Measurements from ENCODE around the gene PPP2R5C. TPM values are rescaled to one million over a fixed set of nuclear protein-coding genes. Genes with fewer than 3 reads are reported as not detected.

Gene PPP2R5C
- total RNA-seq, 1 experiment from 2014 or later = 89.9 TPM

DNA sequence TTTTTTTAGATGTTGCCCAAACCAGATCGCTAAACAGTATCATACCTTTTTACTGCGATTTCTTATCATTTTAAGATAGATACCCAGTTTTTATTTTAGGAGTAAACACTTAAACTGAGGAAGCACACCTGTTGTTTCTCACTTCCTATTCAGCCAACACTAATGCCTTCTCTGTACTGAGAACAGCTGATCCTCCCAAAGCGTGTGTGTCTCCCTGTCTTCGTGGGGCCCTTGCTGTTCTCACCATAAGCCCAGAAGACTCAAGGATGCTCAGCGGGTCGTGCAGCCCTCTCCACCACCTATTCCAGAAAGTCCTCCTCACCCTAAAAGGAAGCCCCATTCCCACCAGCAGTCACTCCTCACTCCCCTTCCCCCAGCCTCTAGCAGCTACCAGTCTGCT is 14.8 kb downstream of the PPP2R5C start (continued):
- TF ChIP-seq, protein P1, sequence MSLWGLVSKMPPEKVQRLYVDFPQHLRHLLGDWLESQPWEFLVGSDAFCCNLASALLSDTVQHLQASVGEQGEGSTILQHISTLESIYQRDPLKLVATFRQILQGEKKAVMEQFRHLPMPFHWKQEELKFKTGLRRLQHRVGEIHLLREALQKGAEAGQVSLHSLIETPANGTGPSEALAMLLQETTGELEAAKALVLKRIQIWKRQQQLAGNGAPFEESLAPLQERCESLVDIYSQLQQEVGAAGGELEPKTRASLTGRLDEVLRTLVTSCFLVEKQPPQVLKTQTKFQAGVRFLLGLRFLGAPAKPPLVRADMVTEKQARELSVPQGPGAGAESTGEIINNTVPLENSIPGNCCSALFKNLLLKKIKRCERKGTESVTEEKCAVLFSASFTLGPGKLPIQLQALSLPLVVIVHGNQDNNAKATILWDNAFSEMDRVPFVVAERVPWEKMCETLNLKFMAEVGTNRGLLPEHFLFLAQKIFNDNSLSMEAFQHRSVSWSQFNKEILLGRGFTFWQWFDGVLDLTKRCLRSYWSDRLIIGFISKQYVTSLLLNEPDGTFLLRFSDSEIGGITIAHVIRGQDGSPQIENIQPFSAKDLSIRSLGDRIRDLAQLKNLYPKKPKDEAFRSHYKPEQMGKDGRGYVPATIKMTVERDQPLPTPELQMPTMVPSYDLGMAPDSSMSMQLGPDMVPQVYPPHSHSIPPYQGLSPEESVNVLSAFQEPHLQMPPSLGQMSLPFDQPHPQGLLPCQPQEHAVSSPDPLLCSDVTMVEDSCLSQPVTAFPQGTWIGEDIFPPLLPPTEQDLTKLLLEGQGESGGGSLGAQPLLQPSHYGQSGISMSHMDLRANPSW (CRISPR knock-in tag; conservative IDR thresholded peaks at IDR 0.05; ENCODE audit: low read depth) = no peak
- TF ChIP-seq ZNF138 (CRISPR knock-in tag; conservative IDR thresholded peaks at IDR 0.05) (no peak), CREB1 (CRISPR knock-in tag; IDR thresholded peaks at IDR 0.05) (no peak), ETV6 (CRISPR knock-in tag; IDR thresholded peaks at IDR 0.05) (no peak), ATF1 (CRISPR knock-in tag; IDR thresholded peaks at IDR 0.05) (no peak)

DNA sequence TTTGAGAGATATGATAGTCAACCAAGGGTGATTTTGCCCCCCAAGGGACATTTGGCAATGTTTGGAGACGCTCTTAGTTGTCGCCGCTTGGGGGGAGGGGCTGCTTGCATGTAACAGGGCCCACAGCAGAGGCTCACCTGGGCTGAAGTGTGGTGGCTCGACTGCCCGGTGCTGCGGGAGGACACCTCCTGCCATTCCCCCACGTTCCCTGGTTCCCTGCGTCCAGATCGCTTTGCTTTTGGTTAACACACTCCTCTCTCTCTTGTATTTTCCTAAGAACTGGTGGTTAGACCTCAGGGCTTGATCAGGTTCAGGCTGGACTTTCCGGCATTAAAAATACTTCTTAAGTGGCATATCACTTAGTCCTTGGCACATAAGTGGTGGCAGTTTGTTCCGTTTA is 18.9 kb downstream of the PPP2R5C start:
- peak; percentile 46 for ATAC-seq
- H3K36me3 Mint-ChIP-seq = no peaks in the 10 kb centered on the region
- peaks cover 54% of the 10 kb centered on the region for H3K27me3 Mint-ChIP-seq (ENCODE audit: low read depth)
- TF ChIP-seq RELA (CRISPR knock-in tag; IDR thresholded peaks at IDR 0.05; ENCODE audit: borderline replicate concordance) (no peak), ETV6 (CRISPR knock-in tag; IDR thresholded peaks at IDR 0.05) (no peak), SOX15 (CRISPR knock-in tag; IDR thresholded peaks at IDR 0.05) (no peak), NFATC4 (CRISPR knock-in tag; IDR thresholded peaks at IDR 0.05) (no peak)
- TF ChIP-seq, protein P2, sequence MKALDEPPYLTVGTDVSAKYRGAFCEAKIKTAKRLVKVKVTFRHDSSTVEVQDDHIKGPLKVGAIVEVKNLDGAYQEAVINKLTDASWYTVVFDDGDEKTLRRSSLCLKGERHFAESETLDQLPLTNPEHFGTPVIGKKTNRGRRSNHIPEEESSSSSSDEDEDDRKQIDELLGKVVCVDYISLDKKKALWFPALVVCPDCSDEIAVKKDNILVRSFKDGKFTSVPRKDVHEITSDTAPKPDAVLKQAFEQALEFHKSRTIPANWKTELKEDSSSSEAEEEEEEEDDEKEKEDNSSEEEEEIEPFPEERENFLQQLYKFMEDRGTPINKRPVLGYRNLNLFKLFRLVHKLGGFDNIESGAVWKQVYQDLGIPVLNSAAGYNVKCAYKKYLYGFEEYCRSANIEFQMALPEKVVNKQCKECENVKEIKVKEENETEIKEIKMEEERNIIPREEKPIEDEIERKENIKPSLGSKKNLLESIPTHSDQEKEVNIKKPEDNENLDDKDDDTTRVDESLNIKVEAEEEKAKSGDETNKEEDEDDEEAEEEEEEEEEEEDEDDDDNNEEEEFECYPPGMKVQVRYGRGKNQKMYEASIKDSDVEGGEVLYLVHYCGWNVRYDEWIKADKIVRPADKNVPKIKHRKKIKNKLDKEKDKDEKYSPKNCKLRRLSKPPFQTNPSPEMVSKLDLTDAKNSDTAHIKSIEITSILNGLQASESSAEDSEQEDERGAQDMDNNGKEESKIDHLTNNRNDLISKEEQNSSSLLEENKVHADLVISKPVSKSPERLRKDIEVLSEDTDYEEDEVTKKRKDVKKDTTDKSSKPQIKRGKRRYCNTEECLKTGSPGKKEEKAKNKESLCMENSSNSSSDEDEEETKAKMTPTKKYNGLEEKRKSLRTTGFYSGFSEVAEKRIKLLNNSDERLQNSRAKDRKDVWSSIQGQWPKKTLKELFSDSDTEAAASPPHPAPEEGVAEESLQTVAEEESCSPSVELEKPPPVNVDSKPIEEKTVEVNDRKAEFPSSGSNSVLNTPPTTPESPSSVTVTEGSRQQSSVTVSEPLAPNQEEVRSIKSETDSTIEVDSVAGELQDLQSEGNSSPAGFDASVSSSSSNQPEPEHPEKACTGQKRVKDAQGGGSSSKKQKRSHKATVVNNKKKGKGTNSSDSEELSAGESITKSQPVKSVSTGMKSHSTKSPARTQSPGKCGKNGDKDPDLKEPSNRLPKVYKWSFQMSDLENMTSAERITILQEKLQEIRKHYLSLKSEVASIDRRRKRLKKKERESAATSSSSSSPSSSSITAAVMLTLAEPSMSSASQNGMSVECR (CRISPR knock-in tag; IDR thresholded peaks at IDR 0.05; ENCODE audit: borderline replicate concordance) = no peak
- TF ChIP-seq, protein P3, sequence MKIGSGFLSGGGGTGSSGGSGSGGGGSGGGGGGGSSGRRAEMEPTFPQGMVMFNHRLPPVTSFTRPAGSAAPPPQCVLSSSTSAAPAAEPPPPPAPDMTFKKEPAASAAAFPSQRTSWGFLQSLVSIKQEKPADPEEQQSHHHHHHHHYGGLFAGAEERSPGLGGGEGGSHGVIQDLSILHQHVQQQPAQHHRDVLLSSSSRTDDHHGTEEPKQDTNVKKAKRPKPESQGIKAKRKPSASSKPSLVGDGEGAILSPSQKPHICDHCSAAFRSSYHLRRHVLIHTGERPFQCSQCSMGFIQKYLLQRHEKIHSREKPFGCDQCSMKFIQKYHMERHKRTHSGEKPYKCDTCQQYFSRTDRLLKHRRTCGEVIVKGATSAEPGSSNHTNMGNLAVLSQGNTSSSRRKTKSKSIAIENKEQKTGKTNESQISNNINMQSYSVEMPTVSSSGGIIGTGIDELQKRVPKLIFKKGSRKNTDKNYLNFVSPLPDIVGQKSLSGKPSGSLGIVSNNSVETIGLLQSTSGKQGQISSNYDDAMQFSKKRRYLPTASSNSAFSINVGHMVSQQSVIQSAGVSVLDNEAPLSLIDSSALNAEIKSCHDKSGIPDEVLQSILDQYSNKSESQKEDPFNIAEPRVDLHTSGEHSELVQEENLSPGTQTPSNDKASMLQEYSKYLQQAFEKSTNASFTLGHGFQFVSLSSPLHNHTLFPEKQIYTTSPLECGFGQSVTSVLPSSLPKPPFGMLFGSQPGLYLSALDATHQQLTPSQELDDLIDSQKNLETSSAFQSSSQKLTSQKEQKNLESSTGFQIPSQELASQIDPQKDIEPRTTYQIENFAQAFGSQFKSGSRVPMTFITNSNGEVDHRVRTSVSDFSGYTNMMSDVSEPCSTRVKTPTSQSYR (CRISPR knock-in tag; IDR thresholded peaks at IDR 0.05) = no peak
- peaks cover 10% of the 10 kb centered on the region for H3K4me1 Mint-ChIP-seq
- peak; percentile 30 for DNase-seq (ENCODE audit: low spot score)
- no peak overlapping the region for H3K27ac Mint-ChIP-seq
- ChIA-PET CTCF (interaction anchor here (1.5 to 1.6 kb wide), 2 partner anchors 10 to 73 kb away, joined by 6 to 7 read pairs; no protein-coding TSS in a partner anchor), POLR2A (interaction anchor here (1.2 kb wide), 1 partner anchor 29 kb away, joined by 4 read pairs; no protein-coding TSS in a partner anchor)
- peak overlapping the region; percentile 65 for H3K4me3 Mint-ChIP-seq
- no peaks in the 10 kb centered on the region for H3K9me3 Mint-ChIP-seq

DNA sequence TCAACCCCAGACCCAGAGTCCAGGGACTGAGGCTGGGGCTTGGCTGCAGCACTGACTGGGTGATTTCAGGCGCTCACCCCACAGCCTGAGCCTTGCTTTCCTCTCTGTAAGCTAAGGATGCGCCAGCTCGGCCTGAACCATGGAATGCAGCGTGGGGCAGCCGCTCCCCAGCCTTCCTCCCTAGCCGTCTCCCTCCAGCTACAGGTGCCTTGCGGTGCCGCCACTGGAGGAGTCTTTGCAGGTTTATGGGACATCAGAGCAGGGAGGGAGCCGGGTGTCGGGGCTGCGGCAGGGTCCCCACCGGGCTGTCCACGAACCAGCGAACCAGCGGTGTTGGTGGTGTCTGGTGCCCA is 19.4 kb downstream of the PPP2R5C start:
- Mint-ChIP-seq H3K36me3 (no peaks in the 10 kb centered on the region), H3K27me3 (ENCODE audit: low read depth) (peaks cover 54% of the 10 kb centered on the region), H3K4me3 (peak overlapping the region; percentile 65), H3K9me3 (no peaks in the 10 kb centered on the region), H3K27ac (no peak overlapping the region), H3K4me1 (peaks cover 10% of the 10 kb centered on the region)
- TF ChIP-seq SP1 (CRISPR knock-in tag; conservative IDR thresholded peaks at IDR 0.05) = no peak
- TF ChIP-seq, protein P4, sequence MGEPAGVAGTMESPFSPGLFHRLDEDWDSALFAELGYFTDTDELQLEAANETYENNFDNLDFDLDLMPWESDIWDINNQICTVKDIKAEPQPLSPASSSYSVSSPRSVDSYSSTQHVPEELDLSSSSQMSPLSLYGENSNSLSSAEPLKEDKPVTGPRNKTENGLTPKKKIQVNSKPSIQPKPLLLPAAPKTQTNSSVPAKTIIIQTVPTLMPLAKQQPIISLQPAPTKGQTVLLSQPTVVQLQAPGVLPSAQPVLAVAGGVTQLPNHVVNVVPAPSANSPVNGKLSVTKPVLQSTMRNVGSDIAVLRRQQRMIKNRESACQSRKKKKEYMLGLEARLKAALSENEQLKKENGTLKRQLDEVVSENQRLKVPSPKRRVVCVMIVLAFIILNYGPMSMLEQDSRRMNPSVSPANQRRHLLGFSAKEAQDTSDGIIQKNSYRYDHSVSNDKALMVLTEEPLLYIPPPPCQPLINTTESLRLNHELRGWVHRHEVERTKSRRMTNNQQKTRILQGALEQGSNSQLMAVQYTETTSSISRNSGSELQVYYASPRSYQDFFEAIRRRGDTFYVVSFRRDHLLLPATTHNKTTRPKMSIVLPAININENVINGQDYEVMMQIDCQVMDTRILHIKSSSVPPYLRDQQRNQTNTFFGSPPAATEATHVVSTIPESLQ (CRISPR knock-in tag; IDR thresholded peaks at IDR 0.05) = no peak
- TF ChIP-seq, protein P5, sequence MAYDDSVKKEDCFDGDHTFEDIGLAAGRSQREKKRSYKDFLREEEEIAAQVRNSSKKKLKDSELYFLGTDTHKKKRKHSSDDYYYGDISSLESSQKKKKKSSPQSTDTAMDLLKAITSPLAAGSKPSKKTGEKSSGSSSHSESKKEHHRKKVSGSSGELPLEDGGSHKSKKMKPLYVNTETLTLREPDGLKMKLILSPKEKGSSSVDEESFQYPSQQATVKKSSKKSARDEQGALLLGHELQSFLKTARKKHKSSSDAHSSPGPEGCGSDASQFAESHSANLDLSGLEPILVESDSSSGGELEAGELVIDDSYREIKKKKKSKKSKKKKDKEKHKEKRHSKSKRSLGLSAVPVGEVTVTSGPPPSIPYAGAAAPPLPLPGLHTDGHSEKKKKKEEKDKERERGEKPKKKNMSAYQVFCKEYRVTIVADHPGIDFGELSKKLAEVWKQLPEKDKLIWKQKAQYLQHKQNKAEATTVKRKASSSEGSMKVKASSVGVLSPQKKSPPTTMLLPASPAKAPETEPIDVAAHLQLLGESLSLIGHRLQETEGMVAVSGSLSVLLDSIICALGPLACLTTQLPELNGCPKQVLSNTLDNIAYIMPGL (CRISPR knock-in tag; IDR thresholded peaks at IDR 0.05) = 0 out of 2 replicates have a peak, but pooled peaks have one; percentile 3
- TF ChIP-seq MXD4 (CRISPR knock-in tag; IDR thresholded peaks at IDR 0.05; ENCODE audit: borderline replicate concordance) = no peak
- ChIA-PET POLR2A (interaction anchor here (1.2 kb wide), 1 partner anchor 29 kb away, joined by 4 read pairs; no protein-coding TSS in a partner anchor), CTCF (interaction anchor here (1.5 to 1.6 kb wide), 2 partner anchors 10 to 74 kb away, joined by 6 to 7 read pairs; no protein-coding TSS in a partner anchor)
- ATAC-seq (peak; percentile 68), DNase-seq (ENCODE audit: low spot score) (peak; percentile 59)

Measured in WTC11 (cell line).